IMR-90 (cell line): ENCODE data around the gene PELI1.

ENCODE experiments used
- CEBPB ChIP-seq: IDR thresholded peaks from 2 replicates; pipeline ENCODE4 v1.6.1; 2012; ENCODE audit warnings: low read depth, low read length, improper control_type of control experiment
- CHD1 ChIP-seq: IDR thresholded peaks from 2 replicates; pipeline ENCODE4 v1.6.1; 2012; ENCODE audit warnings: low read depth, low read length, improper control_type of control experiment
- CTCF ChIP-seq: conservative IDR thresholded peaks from 2 replicates; pipeline ENCODE4 v1.5.1; 2012; ENCODE audit warnings: mild to moderate bottlenecking, low read depth, low read length, improper control_type of control experiment
- ELK1 ChIP-seq: fragments of 150-350 bp; IDR thresholded peaks from 2 replicates; pipeline ENCODE4 v1.6.1; 2016; ENCODE audit warnings: low read depth, mild to moderate bottlenecking, low read length, moderate library complexity, borderline replicate concordance
- FOS ChIP-seq: fragments of 150-350 bp; IDR thresholded peaks from 2 replicates; pipeline ENCODE4 v1.6.1; 2016; ENCODE audit warnings: low read depth, low read length
- MAFK ChIP-seq: IDR thresholded peaks from 2 replicates; pipeline ENCODE4 v1.6.1; 2012; ENCODE audit warnings: low read depth, low read length, improper control_type of control experiment
- MAZ ChIP-seq: IDR thresholded peaks from 2 replicates; pipeline ENCODE4 v1.6.1; 2012; ENCODE audit warnings: low read depth, mild to moderate bottlenecking, low read length, improper control_type of control experiment, moderate library complexity, borderline replicate concordance
- POLR2A ChIP-seq: IDR thresholded peaks from 2 replicates; pipeline ENCODE4 v1.6.1; 2012; ENCODE audit warnings: mild to moderate bottlenecking, low read depth, low read length
- RCOR1 ChIP-seq: IDR thresholded peaks from 2 replicates; pipeline ENCODE4 v1.6.1; 2012; ENCODE audit warnings: mild to moderate bottlenecking, low read length, improper control_type of control experiment; ENCODE audit not compliant: insufficient replicate concordance
- RFX5 ChIP-seq: IDR thresholded peaks from 2 replicates; pipeline ENCODE4 v1.8.0; 2012; ENCODE audit warnings: low read depth, mild to moderate bottlenecking, low read length, moderate library complexity

GRCh38 chr2:64101141-64101591 lies 43.1 kb downstream of the PELI1 start:
- TF ChIP-seq MAFK: no peak
- TF ChIP-seq CTCF: no peak
- no peak for TF ChIP-seq POLR2A
- no peak for TF ChIP-seq FOS
- TF ChIP-seq ELK1: no peak
- no peak for TF ChIP-seq RCOR1
- TF ChIP-seq CHD1: no peak
- no peak for TF ChIP-seq MAZ
- no peak for TF ChIP-seq RFX5
- no peak for TF ChIP-seq CEBPB
